B cell (primary cell): Measurements from ENCODE around the gene PRDM15. TPM values are rescaled to one million over a fixed set of nuclear protein-coding genes. Genes with fewer than 3 reads are reported as not detected.

ENCODE experiments used
- ATAC-seq: fragments of 200-7000 bp; cut with Tn5 transposase; one replicate; pipeline ENCODE4 v1.10.0; 2021; ENCODE audit warnings: low read depth, mild to moderate bottlenecking, moderate number of reproducible peaks, moderate library complexity
- CTCF ChIA-PET: fragments of 350-600 bp; sonication (Branson Sonifier 250); formaldehyde crosslinking; loops from one replicate; lab custom pipeline; 2021; ENCODE audit warnings: antibody characterized with exemption, inconsistent platforms; lab: Charles Lee
- POLR2A ChIA-PET: fragments of 350-600 bp; sonication (Branson Sonifier 250); formaldehyde crosslinking; loops from one replicate; lab custom pipeline; 2021; ENCODE audit warnings: antibody characterized with exemption; lab: Charles Lee
- DNase-seq: peaks from one replicate; pipeline ENCODE4 v3.0.0; 2013
- H2AFZ ChIP-seq: 2 replicates; pipeline ENCODE4 v1.6.1; 2012; ENCODE audit warnings: mild to moderate bottlenecking, low read depth, low read length; ENCODE audit not compliant: insufficient read depth, poor library complexity, severe bottlenecking
- H3K27ac ChIP-seq, 2 donors: 1 replicate in 1 of 2; 2 replicates in 1 of 2; pipeline ENCODE4 v1.5.1; 2012 to 2013; ENCODE audit warnings: low read length in 2 of 2, mild to moderate bottlenecking in 2 of 2, moderate library complexity in 1 of 2
- H3K27me3 ChIP-seq, 4 experiments: fragments of 200-600 bp in 1 of 4; sonication (generic) in 1 of 4; replicated peaks in 1 of 4; 1 replicate in 2 of 4; 2 replicates in 2 of 4; pipeline versions ENCODE4 v1.6.1 to v1.7.0; 2013 to 2016; ENCODE audit warnings: low read length in 3 of 4, mild to moderate bottlenecking in 2 of 4, mixed read lengths in 1 of 4, moderate library complexity in 1 of 4; ENCODE audit not compliant: insufficient read depth in 4 of 4, control insufficient read depth in 3 of 4; ENCODE audit errors: control extremely low read depth in 1 of 4
- H3K36me3 ChIP-seq, 2 experiments: replicated peaks in 1 of 2; 1 replicate in 1 of 2; 2 replicates in 1 of 2; pipeline versions ENCODE4 v1.6.1 to v1.7.1; 2013; ENCODE audit warnings: low read length in 1 of 2; ENCODE audit not compliant: insufficient read depth in 2 of 2, control insufficient read depth in 1 of 2; ENCODE audit errors: control extremely low read depth in 1 of 2, extremely low read depth in 1 of 2
- H3K4me1 ChIP-seq, 2 donors: fragments of 200-600 bp in 1 of 2; sonication (generic) in 1 of 2; 1 replicate in 1 of 2; 2 replicates in 1 of 2; pipeline versions ENCODE4 v1.5.1 to v1.6.1; 2013 to 2017; ENCODE audit warnings: low read length in 2 of 2; ENCODE audit not compliant: control insufficient read depth in 2 of 2, insufficient read depth in 2 of 2
- H3K4me2 ChIP-seq: replicated peaks from 2 replicates; pipeline ENCODE3; 2012; ENCODE audit warnings: mild to moderate bottlenecking, low read depth, low read length; ENCODE audit not compliant: poor library complexity, severe bottlenecking
- H3K4me3 ChIP-seq, 5 experiments: fragments of 200-600 bp in 1 of 5; sonication (generic) in 1 of 5; 1 replicate in 3 of 5; 2 replicates in 2 of 5; pipeline versions ENCODE4 v1.5.1 to v1.7.0; 2011 to 2016; ENCODE audit warnings: low read length in 4 of 5, mild to moderate bottlenecking in 4 of 5, low read depth in 2 of 5, control low read depth in 1 of 5, moderate library complexity in 1 of 5; ENCODE audit not compliant: insufficient read depth in 1 of 5; ENCODE audit errors: control extremely low read depth in 1 of 5, extremely low read depth in 1 of 5
- H3K79me2 ChIP-seq: fragments of 200-600 bp; sonication (generic); one replicate; pipeline ENCODE4 v1.6.0; 2016; ENCODE audit warnings: low read length; ENCODE audit not compliant: control insufficient read depth, insufficient read depth
- H3K9ac ChIP-seq: fragments of 200-600 bp; sonication (generic); 2 replicates; pipeline ENCODE4 v1.6.1; 2017; ENCODE audit warnings: mild to moderate bottlenecking, low read length, moderate library complexity
- H3K9me3 ChIP-seq, 3 donors: one replicate each; pipeline versions ENCODE4 v1.6.1 to v1.7.1; 2013; ENCODE audit warnings: low read length in 2 of 3; ENCODE audit not compliant: control insufficient read depth in 2 of 3, insufficient read depth in 1 of 3; ENCODE audit errors: control extremely low read depth in 1 of 3
- H4K20me1 ChIP-seq: 2 replicates; pipeline ENCODE4 v1.6.0; 2012; ENCODE audit warnings: mild to moderate bottlenecking, low read length; ENCODE audit not compliant: insufficient read depth, control insufficient read depth, poor library complexity, severe bottlenecking
- H3K27ac Mint-ChIP-seq: one replicate; pipeline ENCODE4 v1.8.0; 2021; ENCODE audit warnings: mixed read lengths
- H3K27me3 Mint-ChIP-seq: one replicate; pipeline ENCODE4 v1.8.0; 2021; ENCODE audit warnings: mixed read lengths
- H3K4me1 Mint-ChIP-seq: one replicate; pipeline ENCODE4 v1.8.0; 2021; ENCODE audit warnings: mixed read lengths
- H3K4me3 Mint-ChIP-seq: one replicate; pipeline ENCODE4 v1.8.0; 2021; ENCODE audit warnings: mixed read lengths
- H3K9me3 Mint-ChIP-seq: one replicate; pipeline ENCODE4 v1.8.0; 2022; ENCODE audit warnings: mixed read lengths; ENCODE audit not compliant: insufficient read depth
- CTCF ChIP-seq: fragments of 200-600 bp; IDR thresholded peaks from one replicate; pipeline ENCODE4 v1.8.0; 2022; ENCODE audit warnings: antibody characterized with exemption, mild to moderate bottlenecking
- EZH2 ChIP-seq: IDR thresholded peaks from 2 replicates; pipeline ENCODE4 v1.6.1; 2012; ENCODE audit warnings: borderline replicate concordance, low read depth, mild to moderate bottlenecking, moderate library complexity, low read length; ENCODE audit not compliant: insufficient read depth, poor library complexity, severe bottlenecking
- WGBS: methylation state at CpG from one replicate; pipeline ENCODE4 v1.1.5; 2013; ENCODE audit warnings: missing lambda C conversion rate; ENCODE audit not compliant: insufficient coverage; 5-methylcytosine and 5-hydroxymethylcytosine counted together
- intact Hi-C: fragments of 100-400 bp; cut with micrococcal nuclease; formaldehyde crosslinking; loops from one replicate; pipeline ENCODE4 v1.10.0; 2022
- polyA plus RNA-seq: library from polyadenylated mRNA; depleted of rRNA; stranded (reverse); fragments of >200 nt; gene quantifications from 2 replicates; pipeline ENCODE4 v1.2.3, GENCODE V29; 2012
- total RNA-seq, 2 donors: library from RNA; stranded (reverse); fragments of 120-200 nt in 1 of 2; gene quantifications; 1 replicate in 1 of 2; 2 replicates in 1 of 2; pipeline versions ENCODE4 v1.2.3 to v1.2.4, GENCODE V29; 2013 to 2022

Gene PRDM15
- total and polyA plus RNA-seq, 2 donors (not counting 1 experiment from before 2014, with no cell fraction given) = 21.3 to 29.2 TPM

GRCh38 chr21:41887667-41888066 is 8.5 kb upstream of the PRDM15 start:
- no peaks in the 10 kb centered on the region for H3K9me3 Mint-ChIP-seq

GRCh38 chr21:41886328-41886727 is 7.2 kb upstream of the PRDM15 start:
- no peak for DNase-seq

More at GRCh38 chr21:41887667-41888066, 8.5 kb upstream of the PRDM15 start:
- Histone ChIP-seq H4K20me1 (no peaks in the 10 kb centered on the region), H3K79me2 (no peaks in the 10 kb centered on the region), H2AFZ (no peak overlapping the region), H3K27me3 (no peaks in the 10 kb centered on the region), H3K4me3 (no peak overlapping the region), H3K27ac (no peak overlapping the region), H3K9me3 (no peaks in the 10 kb centered on the region), H3K9ac (no peak overlapping the region), H3K36me3 (peaks cover 0 to 4% of the 10 kb centered on the region in 2 experiments), H3K4me2 (no peak overlapping the region), H3K4me1 (peaks cover 10 to 11% of the 10 kb centered on the region in 2 donors)
- POLR2A ChIA-PET = no interaction called here
- ATAC-seq (no peak), DNase-seq (no peak)
- no peak overlapping the region for H3K27ac Mint-ChIP-seq
- H3K4me3 Mint-ChIP-seq = no peak overlapping the region
- CTCF ChIA-PET = interaction anchor here (0.8 kb wide), 1 partner anchor 10 kb away, joined by 3 read pairs; no protein-coding TSS in a partner anchor
- WGBS = no CpG with 5 or more reads among the region's 5 CpGs
- H3K27me3 Mint-ChIP-seq = no peaks in the 10 kb centered on the region
- peaks cover 8% of the 10 kb centered on the region for H3K4me1 Mint-ChIP-seq
- intact Hi-C loops = no loop called here
- no peak for TF ChIP-seq CTCF
- TF ChIP-seq EZH2 = no peak

More at GRCh38 chr21:41886328-41886727, 7.2 kb upstream of the PRDM15 start:
- H3K4me3 ChIP-seq = no peak overlapping the region
- TF ChIP-seq EZH2 (no peak), CTCF (no peak)
- ChIA-PET CTCF (interaction anchor here (0.8 to 4.2 kb wide), 5 partner anchors 9 to 231 kb away, joined by 3 to 15 read pairs (median 4); no protein-coding TSS in a partner anchor), POLR2A (no interaction called here)
- no peaks in the 10 kb centered on the region for H3K27me3 ChIP-seq
- no peak for ATAC-seq
- Mint-ChIP-seq H3K4me3 (no peak overlapping the region), H3K9me3 (no peaks in the 10 kb centered on the region), H3K27ac (no peak overlapping the region), H3K4me1 (peaks cover 8% of the 10 kb centered on the region), H3K27me3 (no peaks in the 10 kb centered on the region)
- no peak overlapping the region for H3K9ac ChIP-seq
- intact Hi-C loops = no loop called here
- H3K27ac ChIP-seq = no peak overlapping the region
- peaks cover 0 to 4% of the 10 kb centered on the region in 2 experiments for H3K36me3 ChIP-seq
- no peaks in the 10 kb centered on the region for H3K9me3 ChIP-seq
- H3K4me1 ChIP-seq = peaks cover 10 to 11% of the 10 kb centered on the region in 2 donors
- no peaks in the 10 kb centered on the region for H4K20me1 ChIP-seq
- H3K4me2 ChIP-seq = no peak overlapping the region
- no peak overlapping the region for H2AFZ ChIP-seq
- no peaks in the 10 kb centered on the region for H3K79me2 ChIP-seq
- 93% methylated on average over 6 of the region's 7 CpGs for WGBS
